Measurements from ENCODE around the gene NR1I3.

NR1I3 gene

DNA sequence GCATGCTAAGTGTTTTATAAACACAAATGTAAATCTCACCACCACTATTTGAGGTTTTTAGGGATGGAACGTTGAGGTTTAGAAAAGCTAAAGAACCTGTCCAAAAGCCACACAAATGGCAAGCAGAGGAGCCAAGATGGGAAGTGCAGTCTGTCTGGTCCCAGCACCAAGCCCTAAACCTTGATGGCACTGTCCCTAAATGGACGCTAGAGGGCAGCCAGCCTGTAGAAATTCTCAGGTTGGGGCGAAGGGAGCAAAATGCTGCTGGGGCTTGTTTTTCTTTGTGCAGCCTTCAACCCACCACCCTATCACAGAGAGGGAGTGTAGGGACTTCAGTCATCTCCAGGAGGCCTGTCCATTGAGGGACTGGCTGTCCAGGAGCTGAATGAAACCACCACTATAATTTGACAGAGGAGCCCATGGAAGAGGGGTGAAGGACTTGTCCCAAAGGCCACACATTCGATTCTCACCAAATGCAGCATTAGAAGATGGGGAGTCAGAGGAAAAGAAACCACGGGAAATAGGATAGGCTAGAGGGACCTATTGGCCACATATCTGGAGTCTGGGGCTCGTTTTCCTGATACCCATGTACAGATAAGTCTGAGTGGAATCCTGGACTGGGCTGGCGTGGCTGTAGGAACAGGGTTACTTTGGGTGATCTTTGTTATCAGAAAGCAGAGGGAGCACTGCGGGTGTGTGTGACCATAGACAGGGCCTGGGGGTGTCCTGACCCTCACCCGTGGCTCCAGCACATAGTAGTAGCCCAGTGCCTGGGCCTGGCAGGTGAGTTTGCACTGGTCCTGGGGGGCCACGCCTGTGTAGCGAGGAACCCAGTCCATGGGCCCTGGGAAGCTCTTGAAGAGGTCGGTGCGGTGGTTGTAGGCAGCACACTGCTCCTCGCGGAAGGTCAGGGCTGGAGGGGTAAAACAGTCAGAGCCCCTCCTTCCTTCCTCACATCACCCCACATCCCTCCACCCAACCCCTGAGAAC is 45.2 kb downstream of the NR1I3 start:
- peak; percentile 82 for DNase-seq

DNA sequence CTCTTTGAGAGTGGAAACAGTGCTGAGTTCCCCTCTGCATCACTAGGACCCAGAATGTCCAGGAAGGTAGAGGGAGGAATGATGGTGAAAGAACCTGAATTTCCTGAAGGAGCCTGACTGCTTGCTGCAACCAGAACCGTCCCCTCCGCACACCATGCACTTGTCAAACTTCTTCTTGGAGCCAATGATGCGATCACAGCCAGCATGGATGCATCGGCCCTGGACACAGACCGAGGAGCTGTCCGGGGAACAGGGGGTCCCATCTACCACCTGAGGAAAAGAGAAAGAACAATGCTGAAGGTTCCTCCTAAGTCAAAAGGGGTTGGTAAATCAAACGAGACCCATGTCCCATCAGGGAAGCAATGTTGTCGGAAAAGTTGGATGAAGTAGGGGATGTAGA is 46.0 kb downstream of the NR1I3 start:
- no peak for DNase-seq

DNA sequence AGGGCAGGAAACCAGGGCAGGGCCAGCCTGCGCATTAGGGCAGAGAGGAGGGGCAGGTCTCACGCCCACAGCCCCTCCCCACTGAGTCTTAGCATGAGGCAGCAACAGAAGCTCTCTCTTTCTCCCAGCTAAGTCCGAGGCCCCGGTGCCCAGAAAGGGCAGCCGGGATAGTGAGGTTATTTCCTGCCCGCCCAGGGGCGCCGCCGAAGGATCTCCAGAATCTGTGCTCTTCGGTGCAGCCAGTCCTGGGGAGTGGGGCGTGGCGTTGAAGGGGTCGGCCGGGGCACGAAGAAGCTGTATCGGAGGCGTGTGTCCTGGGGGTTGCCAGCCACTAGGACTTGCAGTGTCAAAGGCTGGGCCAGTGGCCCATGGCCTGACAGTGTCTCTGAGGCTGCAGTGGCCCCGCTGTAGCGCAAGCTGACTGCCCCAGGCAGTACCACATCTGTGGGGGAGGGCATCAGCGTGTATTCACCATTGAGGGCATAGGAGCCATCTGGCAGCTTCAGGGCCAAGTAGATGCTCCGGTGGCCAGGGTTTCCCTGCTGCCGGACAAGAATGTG is 47.0 kb downstream of the NR1I3 start:
- DNase-seq: no peak

DNA sequence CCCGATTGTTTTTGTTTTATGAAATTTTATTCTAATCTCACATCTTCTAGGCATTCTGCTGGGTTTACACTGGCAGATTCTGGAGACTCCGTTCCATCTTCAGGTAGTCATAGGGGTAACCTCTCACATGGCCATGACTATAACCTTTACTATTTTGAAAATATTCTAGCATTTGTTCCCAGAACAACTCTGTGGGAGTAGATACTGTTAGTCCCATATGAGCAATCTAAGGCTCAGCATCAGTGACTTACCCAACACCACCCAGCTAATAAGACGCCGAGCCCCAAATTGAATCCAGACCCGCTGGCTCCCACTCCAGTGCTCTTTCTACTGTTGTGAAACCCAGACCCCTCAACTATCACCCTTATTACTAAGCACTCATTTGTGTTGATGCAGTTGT is 49.0 kb downstream of the NR1I3 start:
- no peak for DNase-seq

DNA sequence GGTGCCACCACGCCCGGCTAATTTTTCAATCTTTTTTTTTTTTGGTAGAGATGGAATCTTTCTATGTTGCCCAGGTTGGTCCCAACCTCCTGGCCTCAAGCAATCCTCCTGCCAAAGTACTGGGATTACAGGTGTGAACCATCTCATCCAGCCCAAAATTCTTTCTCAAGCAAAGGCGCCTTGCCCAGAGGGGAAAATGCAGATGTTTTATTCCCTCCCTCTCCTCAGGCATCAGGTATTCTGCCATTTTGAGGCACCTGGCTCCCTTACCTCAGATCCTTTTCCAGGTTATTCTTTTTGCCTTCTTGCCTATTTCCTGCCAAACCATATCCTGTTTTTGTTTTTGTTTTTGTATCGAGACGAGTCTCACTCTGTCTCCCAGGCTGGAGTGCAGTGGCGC is 49.6 kb downstream of the NR1I3 start:
- no peak for DNase-seq

DNA sequence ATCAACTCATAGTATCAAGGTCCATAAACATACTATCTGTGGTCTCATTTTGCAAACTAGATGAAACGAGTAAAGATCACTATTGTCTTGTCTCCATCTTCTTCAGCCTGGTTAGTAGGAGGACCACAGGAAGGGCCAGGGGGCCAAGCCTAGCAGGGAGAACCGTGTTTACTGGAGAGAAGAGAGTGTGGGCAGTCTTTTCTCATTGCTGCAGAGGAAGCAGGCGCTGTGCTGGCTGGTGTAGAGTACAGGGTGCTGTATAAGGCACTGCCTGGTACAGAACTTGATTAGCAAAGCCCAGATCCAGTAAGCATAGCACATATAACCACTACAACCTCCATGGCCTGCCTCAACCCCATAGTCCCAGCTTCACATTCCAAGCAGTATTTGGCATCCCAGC is 50.7 kb downstream of the NR1I3 start:
- DNase-seq: no peak

DNA sequence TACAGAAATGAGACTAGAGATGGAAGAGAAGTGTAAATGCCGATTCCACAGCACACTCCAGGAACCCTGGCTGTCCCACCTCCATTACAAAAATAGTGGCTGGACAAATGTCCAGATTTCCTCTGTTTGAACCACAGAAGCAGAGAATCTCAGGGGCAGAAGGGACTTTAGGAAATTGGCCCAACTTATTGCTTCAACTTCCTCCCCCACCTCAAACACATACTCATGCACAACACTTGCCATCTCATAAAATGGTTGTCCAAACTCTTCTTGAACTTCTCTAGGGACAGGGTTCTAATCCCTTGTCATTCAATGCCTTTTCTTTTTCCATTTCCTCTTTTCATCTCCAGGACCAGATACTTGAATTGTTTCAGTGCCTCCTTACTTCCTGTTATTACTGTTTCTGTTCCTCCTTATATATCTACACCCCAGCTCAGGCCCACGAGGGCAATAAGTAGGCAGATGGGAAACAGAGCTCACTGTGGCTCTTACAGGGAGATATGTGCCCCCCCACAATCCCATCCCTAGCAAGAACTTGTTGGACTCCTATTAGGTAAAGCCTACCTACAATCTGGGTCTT is 52.2 kb downstream of the NR1I3 start:
- DNase-seq: no peak

DNA sequence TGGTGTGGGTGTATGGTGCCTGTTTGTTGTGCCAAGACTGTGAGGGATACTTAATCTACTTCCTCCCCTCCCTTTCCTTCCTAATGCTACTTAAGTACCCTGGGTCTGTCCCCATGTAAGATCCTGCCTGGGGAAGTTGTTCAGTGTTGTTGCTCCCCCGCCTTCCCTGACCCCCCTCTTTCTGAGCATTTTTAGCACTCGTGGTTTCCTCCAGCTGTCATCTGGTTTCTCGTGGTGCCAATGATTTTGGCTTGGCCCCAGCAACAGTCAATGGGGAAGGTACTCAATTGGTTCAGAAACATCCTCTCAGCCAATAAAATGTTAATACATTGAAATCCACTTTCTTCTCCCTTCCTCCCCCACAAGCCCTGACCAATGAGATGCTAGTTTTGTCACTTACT is 52.7 kb downstream of the NR1I3 start:
- DNase-seq: peak; percentile 91

DNA sequence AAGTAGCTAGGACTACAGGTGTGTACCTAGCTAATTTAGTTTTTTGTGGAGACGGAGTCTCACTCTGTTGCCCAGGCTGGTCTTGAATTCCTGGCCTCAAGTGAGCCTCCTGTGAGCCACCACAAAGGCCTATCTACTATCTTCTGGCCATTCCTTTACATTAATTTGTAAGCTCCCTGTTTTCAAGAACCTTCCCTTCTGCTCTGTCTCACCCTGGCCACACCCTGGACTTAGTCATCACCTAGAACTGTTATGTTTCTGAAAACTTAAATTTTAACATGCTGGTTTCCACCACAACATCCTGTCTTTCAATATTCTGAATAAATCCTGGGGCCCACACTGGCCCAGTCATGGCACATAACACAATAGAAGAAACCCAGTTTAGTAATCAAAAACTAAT is 55.8 kb downstream of the NR1I3 start:
- peak; percentile 80 for DNase-seq

DNA sequence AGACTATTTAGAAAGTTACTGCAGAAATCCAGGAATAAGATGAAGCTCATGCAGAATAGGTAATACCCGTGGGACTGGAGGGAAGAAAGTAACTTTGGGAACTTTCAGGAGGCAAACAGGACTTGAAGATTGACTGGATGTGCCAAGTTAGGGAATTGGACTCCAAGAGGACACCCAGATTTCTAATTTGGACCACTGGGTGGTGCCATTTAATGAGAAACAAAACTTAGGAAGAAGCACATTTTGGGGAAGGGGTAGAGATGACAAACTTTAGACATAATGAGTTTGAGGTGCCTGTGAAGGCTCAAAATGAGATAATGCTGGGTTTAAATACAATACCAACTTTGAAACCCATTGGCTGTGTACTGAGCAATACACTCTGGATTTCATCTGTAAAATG is 57.4 kb downstream of the NR1I3 start:
- peak; percentile 35 for DNase-seq

DNA sequence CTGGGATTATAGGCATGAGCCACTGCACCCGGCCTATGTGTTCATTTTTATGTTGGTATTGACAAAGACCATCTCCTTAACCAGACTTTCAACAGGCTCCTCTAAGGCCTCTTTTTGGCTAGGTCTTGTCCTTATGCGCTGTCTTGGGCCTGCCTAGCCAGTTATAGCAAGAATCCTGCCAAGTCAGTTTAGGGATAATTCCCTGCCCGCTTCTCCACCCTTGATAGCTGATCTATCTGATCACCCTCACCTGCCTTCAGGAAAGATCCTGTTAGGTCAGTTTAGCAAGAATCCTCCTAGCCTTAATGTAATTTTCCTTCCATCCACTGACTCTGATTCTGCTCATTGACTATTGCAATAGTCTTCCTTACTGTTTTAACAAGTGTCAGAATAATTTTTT is 58.3 kb downstream of the NR1I3 start:
- no peak for DNase-seq
